HG03469 (cell line): ENCODE data around the gene PLS1.
"Not testable (repeated sequence)": the region's sequence is repeated elsewhere in the genome, so short reads cannot be mapped to it uniquely, and the experiment has no call there.

Experiments used
- ATAC-seq: cut with Tn5 transposase; IDR thresholded peaks from one replicate; pipeline ENCODE4 v1.9.1; 2021; ENCODE audit warnings: mild to moderate bottlenecking, moderate library complexity, moderate number of reproducible peaks; ENCODE audit not compliant: unreplicated experiment

Gene PLS1

GRCh38 chr3:142595141-142595540, 1.1 kb upstream of the PLS1 start:
- ATAC-seq: no peak

GRCh38 chr3:142595581-142595950, 627 bp upstream of the PLS1 start:
- no peak for ATAC-seq

GRCh38 chr3:142596726-142597088, 514 bp downstream of the PLS1 start:
- ATAC-seq: no peak

GRCh38 chr3:142597906-142598305, 1.7 kb downstream of the PLS1 start:
- no peak for ATAC-seq

- ATAC-seq: no peak
These were observed 5.5 kb downstream of the PLS1 start for GRCh38 chr3:142601713-142602112.

GRCh38 chr3:142602619-142603385, 6.6 kb downstream of the PLS1 start:
- no peak for ATAC-seq

- not testable (repeated sequence) for ATAC-seq
These were observed 7.2 kb downstream of the PLS1 start for GRCh38 chr3:142603386-142603705.

- ATAC-seq: no peak
These were observed 8.7 kb downstream of the PLS1 start for GRCh38 chr3:142604940-142605339.

GRCh38 chr3:142608631-142609030, 12.4 kb downstream of the PLS1 start:
- no peak for ATAC-seq

GRCh38 chr3:142609136-142609535, 12.9 kb downstream of the PLS1 start:
- ATAC-seq: no peak

GRCh38 chr3:142611206-142611605, 15.0 kb downstream of the PLS1 start:
- ATAC-seq: no peak

GRCh38 chr3:142613491-142613890, 17.3 kb downstream of the PLS1 start:
- ATAC-seq: no peak

GRCh38 chr3:142614059-142614626, 17.9 kb downstream of the PLS1 start:
- no peak for ATAC-seq

- ATAC-seq: no peak
These were observed 19.0 kb downstream of the PLS1 start for GRCh38 chr3:142615171-142615570.

GRCh38 chr3:142618917-142619461, 22.8 kb downstream of the PLS1 start:
- ATAC-seq: no peak

GRCh38 chr3:142622405-142622804, 26.2 kb downstream of the PLS1 start:
- no peak for ATAC-seq

- no peak for ATAC-seq
These were observed 27.0 kb downstream of the PLS1 start for GRCh38 chr3:142623194-142623593.

- ATAC-seq: no peak
These were observed 28.4 kb downstream of the PLS1 start for GRCh38 chr3:142624341-142625152.

GRCh38 chr3:142625153-142625440, 28.9 kb downstream of the PLS1 start:
- ATAC-seq: no peak

- no peak for ATAC-seq
These were observed 30.8 kb downstream of the PLS1 start for GRCh38 chr3:142626971-142627370.

- peak; percentile 58 for ATAC-seq
These were observed 32.6 kb downstream of the PLS1 start for GRCh38 chr3:142628801-142629200.

GRCh38 chr3:142633073-142633472, 36.9 kb downstream of the PLS1 start:
- ATAC-seq: no peak
